Measurements from ENCODE around the gene C11orf71.
A peak's percentile ranks its signal among the peaks of the same experiment; 100 is the strongest.

The C11orf71 gene

DNA sequence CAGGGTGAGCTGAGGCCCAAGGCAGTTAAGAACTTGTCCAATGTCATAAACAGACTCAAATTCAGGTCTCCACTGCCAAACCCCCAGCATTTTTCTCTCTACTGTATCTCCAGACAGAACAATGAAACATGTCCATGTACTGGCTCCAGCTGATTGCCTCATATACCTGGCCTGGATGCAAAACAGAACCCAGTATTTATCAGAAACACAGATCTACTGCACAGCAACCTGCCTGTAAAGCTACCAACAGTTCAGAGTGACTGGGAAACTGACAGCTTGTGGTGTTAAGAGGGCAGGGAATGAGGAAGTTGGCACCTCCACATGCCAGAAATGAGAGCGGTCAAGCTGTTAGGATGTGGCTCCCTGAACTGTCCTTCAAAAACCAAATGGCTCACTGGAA is 41.6 kb downstream of the C11orf71 start:
- no peak for DNase-seq

DNA sequence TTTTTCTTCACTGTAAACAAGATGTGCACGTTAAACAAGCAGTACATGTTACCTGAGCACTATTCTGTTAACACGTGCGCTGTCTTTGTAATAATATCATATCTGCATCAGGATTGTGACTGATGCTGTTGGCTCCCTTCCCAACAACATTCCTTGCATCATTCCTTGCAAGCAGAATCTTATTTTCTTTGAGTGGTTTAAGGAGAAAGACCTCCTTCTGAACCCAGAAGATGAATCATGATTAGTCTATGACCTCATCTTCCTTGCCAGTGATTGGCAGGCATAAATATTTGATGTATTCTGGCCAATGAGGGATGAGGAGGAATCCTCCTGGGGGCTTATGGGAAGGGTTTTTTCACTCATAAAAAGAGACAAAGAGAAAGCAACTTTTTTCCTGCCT is 46.2 kb downstream of the C11orf71 start:
- DNase-seq: peak; percentile 97

DNA sequence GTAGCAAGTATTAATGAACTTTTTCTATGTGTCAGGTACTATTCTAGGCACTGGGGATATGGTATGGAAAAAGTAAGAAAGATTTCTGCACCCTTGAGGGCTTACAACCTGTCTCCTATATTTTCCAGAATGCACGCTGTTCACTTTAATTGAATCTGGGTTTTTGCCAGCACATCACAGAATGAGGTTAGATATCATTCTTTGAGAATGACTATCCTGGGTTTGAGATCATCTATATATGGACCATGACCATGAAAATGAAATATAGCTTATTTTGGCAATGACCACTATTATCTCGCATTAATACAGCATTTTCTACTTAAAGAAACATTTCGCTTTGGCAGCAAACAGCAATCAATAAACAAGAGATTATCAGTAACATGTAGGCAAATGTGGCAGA is 46.9 kb downstream of the C11orf71 start:
- DNase-seq: peak; percentile 70

GRCh38 chr11:114350022-114350421 is 50.3 kb downstream of the C11orf71 start:
- DNase-seq: no peak

All from fibroblast of skin of scalp (primary cell).